ENCODE results near the gene SMC3.
"Not testable (repeated sequence)": the region's sequence is repeated elsewhere in the genome, so short reads cannot be mapped to it uniquely, and the experiment has no call there.

SMC3 gene

GRCh38 chr10:110597476-110597875 lies 30.0 kb downstream of the SMC3 start:
- DNase-seq, result no peak

GRCh38 chr10:110600487-110601101 lies 33.1 kb downstream of the SMC3 start:
- DNase-seq, result peak; percentile 31

GRCh38 chr10:110601581-110601980 lies 34.1 kb downstream of the SMC3 start:
- DNase-seq, result no peak

GRCh38 chr10:110608087-110608486 lies 40.6 kb downstream of the SMC3 start:
- DNase-seq, result no peak

GRCh38 chr10:110609605-110610004 lies 42.1 kb downstream of the SMC3 start:
- DNase-seq, result no peak

GRCh38 chr10:110610308-110610774 lies 42.8 kb downstream of the SMC3 start:
- DNase-seq, result peak; percentile 45

GRCh38 chr10:110610781-110611180 lies 43.3 kb downstream of the SMC3 start:
- DNase-seq, result not testable (repeated sequence)

GRCh38 chr10:110612087-110612486 lies 44.6 kb downstream of the SMC3 start:
- no peak for DNase-seq

GRCh38 chr10:110612629-110613028 lies 45.1 kb downstream of the SMC3 start:
- no peak for DNase-seq

GRCh38 chr10:110613341-110613995 lies 46.0 kb downstream of the SMC3 start:
- DNase-seq, result no peak

- DNase-seq, result no peak
Observed at GRCh38 chr10:110613996-110614495, 46.6 kb downstream of the SMC3 start.

GRCh38 chr10:110615057-110615747 lies 47.7 kb downstream of the SMC3 start:
- DNase-seq, result no peak

- DNase-seq, result no peak
Observed at GRCh38 chr10:110616493-110617033, 49.1 kb downstream of the SMC3 start.

- no peak for DNase-seq
Observed at GRCh38 chr10:110617425-110618229, 50.1 kb downstream of the SMC3 start.

- DNase-seq, result no peak
Observed at GRCh38 chr10:110618230-110618610, 50.7 kb downstream of the SMC3 start.

GRCh38 chr10:110619514-110620397 lies 52.3 kb downstream of the SMC3 start:
- no peak for DNase-seq

- no peak for DNase-seq
Observed at GRCh38 chr10:110620398-110620719, 52.9 kb downstream of the SMC3 start.

- DNase-seq, result not testable (repeated sequence)
Observed at GRCh38 chr10:110623316-110623715, 55.8 kb downstream of the SMC3 start.

GRCh38 chr10:110625356-110625894 lies 57.9 kb downstream of the SMC3 start:
- DNase-seq, result no peak

GRCh38 chr10:110625951-110626855 lies 58.7 kb downstream of the SMC3 start:
- DNase-seq, result no peak
